Stimulated activated CD4-positive, alpha-beta T cell treated with anti-CD3 and anti-CD28 coated beads, Interleukin-12 subunit alpha, Interleukin-12 subunit beta, amount 100 ng/mL, for 24 hours (primary cell): ENCODE results near the gene MAP4K3.

Experiments
- DNase-seq, 2 experiments: peaks; one replicate each; pipeline ENCODE4 v3.0.0-alpha.2; 2020; ENCODE audit warnings: low read depth in 2 of 2

Gene MAP4K3

DNA sequence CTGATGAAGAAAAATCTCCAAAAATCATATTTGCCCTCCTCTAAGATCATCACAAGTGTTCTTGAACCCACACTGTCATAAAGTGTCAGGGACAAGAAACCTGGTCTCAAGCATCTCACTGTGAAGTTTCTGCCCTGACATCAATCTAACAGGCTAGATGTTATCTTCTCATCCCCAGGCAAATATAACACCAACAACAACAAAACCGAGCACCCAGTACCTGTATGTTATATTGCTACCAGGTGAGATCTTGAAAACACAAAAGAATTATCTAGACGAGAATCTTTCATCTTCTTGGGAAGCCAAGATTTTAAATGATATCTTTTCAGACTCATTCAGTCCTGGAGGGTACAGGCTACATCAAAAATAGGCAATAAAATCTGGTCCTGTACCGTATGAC lies 8.8 kb upstream of the MAP4K3 start:
- DNase-seq = no peak

DNA sequence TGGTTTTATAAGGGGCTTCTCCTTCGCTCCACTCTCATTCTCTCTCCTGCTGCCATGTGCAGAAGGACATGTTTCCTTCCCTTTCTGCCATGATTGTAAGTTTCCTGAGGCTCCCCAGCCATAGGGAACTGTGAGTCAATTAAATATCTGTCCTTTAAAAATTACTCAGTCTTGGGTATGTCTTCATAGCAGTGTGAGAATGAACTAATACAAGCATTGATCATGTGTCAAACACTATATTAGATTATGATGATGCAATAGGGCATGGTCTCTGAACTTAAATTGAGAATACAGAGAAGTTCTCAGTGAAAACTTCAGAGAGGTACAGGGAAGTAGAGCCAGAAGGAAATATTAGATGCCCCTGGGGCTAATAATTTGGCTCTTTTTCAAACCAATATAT lies 5.9 kb upstream of the MAP4K3 start:
- no peak for DNase-seq

DNA sequence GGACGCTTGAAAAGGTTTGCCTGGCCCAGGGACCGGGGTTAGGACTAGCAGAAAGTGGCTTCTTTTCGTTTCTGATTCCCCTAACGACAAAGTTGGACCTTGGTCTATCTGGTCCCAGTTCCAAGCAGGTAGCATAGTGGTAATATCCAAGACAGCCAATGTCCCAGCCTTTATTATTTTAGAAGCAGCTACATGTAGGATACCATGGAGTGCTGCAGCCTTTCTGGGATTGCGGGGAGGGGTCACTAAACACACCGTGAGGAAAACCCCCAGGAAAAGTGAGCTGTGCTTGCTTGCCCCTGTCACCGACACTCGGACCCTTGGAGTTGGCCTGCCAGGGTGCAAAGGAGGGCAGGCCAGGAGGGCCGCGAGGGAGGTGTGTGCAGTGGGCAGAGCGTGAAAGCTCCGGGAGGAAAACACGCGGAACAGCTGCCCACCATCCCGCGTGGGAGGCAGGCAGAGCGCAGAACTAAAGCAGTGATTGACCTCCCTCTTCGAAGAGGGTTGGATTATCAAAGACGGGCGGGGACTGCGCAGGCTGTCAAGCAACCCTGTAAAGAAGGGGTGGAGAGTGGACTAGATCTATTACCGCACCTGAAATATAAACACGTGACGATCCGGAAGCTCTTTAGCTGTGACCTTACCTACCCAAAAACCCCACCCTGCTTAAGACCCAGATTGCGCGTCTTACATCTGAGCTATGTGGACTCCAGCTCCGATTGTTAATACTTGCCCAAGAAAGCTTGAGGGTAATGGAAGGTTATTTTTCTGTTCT lies 624 bp upstream of the MAP4K3 start:
- DNase-seq = peak; percentile 1 to 15

DNA sequence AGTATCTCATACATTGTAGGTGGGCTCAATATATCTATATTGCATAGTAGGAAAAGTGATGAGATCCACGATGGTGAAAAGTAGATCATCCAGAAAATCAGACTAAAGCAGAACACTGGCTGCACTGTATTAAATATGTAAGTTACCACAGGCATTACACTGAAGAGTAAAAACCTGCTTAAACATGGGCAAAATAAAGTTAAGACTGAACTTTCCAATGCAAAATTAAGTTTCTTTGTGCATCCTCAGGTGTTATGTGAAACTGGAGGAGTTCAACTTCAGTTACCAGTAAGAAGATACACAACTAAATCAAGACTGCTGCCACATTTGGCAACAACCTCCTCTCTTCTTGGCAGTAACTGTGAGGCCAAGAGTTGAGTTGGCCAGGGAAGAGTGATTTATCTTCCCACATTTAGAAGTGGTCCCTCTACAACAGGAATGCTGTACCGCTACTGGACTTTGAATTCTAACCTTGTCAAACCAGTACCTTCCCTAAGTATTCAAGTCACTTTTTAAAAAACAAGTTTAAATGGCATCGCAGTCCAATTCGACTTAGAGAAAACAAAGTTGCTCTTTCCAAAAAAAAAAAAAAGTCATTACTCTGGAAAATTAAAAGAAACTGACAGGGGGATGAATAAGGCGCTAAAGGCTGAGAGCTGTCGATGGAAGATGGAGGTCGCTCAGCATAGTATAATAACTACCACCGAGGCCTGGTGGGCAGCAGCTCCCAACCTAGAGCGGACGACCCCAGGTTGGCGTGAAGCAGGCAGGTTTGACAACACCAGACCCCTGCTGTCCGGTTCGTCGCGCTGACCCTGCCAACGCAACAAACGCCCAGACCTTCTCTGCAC lies 1.1 kb downstream of the MAP4K3 start:
- no peak for DNase-seq

DNA sequence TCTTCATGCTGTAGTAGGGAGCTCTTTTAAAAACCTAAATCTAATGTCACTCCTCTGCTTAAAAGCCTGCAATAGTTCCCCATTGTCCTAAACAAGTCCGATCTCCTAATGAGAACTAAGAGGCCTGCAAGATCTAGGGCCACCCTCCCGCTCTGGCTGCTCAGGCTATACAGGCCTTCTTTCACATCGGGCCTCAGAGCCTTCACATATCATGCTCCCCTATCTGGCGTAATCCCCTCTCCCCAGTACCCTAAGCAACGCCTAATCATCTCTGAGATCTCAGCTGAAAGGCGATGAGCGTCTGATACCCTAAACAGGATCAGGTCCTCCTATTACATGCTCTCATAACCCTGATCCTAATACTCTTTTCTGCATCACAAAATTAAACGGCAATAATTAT lies 1.9 kb downstream of the MAP4K3 start:
- no peak for DNase-seq

DNA sequence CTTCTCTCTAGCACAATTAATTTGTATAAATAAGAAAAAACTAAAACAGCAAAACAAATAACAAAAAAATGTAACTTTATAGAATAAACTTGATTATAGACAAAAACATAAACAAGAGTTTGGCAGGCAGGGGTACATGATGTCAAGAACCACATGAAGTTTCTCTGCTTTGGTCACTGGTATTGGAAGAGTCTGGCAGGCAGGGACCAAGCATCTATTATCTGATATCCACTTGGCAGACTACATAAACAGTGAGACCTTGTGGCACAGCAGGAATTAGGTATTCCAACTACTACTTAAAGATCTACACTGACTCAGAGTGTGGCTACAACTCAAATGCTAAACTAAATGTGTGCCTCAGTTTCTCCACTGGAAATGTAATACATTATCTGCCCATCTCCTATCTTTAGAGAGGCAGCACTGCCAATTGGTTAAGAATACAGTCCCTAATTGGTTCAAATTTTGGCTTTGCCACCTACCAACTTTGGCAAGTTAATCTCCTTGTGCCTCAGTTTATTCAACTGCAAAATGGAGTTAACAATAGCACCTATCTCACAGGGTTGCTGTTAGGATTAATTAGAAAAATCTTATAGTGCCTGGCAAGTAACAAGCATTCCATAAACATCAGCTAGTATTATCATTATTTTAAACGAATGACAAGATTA lies 2.7 kb downstream of the MAP4K3 start:
- DNase-seq = no peak

DNA sequence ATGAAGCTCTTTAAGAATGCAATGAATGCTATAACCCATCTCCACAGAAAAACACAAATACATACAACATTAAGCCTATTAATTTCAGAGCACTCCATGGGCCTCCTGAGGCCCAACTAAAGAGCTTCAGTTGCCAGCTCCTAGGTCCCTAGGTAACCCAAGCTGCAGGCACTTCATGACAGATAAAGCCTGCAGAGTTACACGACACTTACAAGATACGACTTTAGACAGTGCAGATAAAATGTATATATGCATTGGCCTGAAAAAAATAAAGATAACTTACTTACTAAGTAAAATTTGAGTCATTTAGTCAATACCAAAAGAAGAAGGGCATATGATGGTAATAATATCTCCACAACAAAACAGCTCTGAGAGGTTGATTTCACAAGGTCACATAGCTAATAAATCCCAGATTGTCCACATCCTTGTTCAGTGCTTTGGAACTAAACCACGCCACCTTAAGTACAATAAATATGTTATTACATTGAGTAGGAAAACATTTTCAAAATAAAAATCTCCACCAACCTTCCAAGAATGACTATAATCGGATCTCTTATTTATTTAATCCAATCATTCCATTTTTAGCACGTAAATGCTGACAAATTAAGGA lies 3.4 kb downstream of the MAP4K3 start:
- DNase-seq = no peak

DNA sequence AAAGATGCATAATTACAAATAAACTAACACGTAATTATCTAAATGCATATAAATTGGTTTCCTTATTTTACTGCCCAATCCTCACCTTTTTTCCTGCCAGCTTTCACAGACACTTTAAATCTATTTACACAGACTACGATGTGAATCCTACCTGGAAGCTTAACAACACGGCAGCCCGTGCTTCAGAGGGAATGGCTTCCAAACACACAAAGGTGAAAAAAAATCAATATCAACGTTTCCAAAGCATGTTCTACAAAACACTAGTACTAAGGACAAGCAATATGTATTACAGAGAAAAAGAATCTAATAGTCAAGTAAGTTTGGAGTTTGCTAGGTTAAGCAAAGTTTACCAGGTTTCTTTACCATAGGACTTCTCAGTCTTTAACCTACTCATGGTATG lies 4.4 kb downstream of the MAP4K3 start:
- DNase-seq = no peak

DNA sequence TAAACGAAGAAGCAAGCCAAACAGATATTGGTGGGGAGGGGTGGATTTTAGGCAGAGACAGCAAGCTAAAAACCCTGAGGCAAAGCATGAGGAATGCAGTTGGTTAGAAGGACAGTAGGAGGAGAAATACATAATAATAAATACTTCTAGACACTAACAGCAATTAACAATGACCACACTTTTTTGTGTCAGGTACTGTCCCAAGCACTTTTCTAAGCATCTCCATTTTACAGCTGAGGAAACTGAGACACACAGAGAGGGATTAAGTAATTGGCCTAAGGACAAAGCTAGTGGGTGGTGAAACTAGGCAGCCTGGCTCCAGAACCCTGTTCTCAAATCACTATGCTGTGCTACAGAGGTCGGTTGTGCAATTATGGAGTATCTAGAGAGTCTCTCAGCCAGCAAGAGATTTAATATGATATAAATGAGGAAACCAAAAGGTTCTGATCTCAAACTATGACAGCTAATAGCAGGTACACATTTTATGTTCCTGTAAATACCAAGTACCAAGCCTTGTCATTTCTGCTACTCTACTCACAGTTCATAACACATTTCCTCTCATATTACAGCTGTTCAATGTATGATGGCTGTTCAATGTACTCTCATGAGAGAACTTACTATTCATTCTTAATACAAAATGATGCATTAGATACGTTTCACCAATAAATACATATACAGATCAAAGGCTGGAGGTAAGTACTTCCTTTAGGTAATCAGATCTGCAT lies 5.3 kb downstream of the MAP4K3 start:
- no peak for DNase-seq

DNA sequence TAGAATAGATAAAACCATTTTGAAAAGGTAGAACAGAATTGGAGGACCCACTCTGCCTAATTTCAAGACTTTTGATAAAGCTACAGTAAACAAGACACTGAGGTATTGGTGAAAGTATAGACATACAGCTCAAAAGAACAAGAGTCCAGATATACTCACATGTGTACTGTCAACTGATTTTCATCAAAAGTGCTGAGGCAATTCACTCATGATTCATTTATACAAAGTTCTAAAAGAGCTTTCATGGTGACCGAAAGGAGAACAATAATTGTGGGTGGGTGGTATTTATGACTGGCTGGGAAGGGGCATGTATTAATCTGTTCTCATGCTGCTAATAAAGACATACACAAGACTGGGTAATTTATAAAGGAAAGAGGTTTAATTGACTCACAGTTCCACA lies 7.3 kb downstream of the MAP4K3 start:
- no peak for DNase-seq

DNA sequence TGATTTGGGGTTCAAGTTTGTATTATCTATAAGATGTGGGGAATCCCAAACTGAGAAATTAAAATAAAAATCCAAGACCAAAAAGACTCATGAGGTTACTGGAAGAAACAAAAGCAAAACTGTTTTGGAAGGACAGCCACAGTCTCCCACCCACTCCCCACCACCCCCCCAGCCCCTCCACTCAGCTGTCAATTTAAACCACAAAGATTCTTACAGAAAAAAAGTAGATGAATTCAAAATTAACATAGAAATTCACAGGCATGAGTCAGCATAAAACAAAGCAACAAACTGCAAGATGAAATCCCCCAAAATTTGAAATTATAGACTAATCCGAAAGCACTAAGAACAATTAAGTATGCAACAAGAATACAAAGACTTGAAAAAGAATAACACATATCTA lies 12.1 kb downstream of the MAP4K3 start:
- DNase-seq = no peak

DNA sequence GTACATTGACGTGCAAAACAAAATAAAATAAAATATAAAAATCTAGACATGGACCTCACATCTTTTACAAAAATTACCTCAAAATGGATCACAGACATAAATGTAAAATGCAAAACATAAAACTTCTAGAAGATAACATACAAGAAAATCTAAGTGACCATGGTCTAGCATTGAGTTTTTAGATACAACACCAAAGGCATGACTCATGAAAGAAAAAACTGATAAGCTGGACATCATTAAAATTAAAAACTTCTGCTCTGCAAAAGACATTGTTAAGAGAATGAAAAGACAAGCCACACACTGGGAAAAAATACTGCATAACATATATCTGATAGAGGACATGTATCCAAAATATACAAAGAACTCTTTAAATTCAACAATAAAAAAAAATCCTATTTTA lies 14.4 kb downstream of the MAP4K3 start:
- DNase-seq = no peak

DNA sequence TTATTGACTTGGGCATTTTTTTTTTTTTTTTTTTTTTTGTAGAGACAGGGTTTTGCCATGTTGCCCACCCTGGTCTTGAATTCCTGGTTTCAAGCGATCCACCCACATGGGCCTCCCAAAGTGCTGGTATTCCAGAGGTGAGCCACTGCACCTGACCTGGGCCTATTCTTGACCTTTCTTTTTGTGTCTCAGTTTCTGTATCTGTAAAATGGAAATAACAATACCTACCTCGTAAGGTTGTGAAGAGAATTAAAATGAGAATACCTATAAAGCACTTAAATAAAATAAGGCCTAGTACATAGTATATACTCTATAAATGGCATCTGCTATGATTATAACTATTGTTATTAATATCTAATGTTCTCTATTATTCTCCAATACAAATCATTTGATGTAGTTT lies 15.7 kb downstream of the MAP4K3 start:
- DNase-seq = no peak

DNA sequence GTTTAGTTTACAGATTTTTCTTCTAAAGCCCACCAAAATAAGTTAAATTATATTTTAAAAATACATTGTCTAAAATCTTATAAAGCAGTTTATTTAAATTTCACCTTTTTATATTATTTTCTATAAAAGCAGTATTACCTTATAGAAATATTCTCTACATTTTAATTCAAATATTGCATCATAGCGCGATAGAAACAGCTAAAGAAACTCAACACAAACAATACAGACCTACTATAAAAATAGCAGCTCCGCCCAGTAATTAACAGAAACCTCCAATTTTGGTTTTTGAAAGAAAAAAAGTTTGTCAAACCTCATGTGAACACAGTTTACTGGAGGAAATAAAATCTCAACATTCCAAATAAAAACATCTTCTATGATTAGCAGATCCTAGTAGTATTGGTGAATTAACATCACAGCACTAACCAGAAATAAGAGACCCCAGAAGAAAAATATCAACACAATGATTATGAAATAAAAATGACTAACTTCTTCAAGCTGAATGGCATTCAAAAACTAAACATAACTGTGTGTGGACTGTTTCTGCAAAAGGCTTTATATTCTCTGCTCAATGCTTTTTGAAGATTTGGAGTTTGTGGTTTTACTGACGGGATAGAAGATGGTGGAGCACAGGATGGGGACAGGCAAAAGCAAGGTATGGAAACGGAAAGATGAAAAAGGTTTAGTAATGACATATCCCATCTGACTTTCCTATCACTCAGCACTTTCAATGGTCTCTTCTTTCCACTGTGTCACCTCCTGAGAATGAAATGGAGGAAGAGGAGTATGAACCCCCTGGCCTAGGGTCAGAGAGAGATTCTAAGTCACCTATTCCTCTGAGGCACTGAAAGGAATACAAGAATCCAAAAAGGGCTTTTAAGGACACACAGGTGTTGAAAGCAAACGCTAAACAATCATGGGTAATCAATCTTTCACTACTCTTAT lies 17.5 kb downstream of the MAP4K3 start:
- DNase-seq = no peak

DNA sequence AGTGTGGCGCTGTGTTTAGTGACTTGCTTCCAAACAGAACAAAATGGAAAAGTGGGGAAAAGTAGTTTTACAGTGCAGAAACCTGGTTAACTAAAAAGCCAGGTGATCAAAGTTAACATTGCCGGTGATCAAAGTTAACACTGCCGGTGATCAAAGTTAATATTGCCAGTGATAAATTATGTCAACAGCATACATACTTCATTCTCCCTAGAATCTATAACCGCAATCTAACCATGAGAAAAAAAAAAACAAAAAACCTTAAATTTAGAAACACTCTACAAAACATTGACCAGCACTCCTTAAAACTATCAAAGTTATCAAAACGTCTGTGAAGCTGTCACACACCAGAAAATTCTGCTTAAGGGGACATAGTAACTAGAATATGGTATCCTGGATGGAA lies 18.6 kb downstream of the MAP4K3 start:
- no peak for DNase-seq

DNA sequence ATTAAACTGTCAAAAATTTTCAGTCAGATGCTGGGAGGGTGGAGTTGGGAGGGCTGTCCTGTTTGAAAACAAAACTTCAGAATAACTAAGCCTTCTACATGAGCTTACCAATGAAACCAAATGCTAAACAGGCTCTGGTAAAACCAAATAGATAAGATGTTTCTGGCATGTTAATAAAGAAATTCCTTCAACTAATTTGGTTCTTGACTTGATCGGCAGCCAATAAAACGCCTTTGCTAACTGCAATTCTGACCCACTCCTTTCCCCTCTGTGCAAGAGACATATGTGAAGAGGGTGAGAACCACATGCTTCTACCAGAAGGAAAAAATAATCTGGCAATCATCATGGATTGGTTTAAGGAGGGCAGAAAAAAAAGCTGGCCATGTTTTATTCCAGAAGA lies 20.9 kb downstream of the MAP4K3 start:
- no peak for DNase-seq

DNA sequence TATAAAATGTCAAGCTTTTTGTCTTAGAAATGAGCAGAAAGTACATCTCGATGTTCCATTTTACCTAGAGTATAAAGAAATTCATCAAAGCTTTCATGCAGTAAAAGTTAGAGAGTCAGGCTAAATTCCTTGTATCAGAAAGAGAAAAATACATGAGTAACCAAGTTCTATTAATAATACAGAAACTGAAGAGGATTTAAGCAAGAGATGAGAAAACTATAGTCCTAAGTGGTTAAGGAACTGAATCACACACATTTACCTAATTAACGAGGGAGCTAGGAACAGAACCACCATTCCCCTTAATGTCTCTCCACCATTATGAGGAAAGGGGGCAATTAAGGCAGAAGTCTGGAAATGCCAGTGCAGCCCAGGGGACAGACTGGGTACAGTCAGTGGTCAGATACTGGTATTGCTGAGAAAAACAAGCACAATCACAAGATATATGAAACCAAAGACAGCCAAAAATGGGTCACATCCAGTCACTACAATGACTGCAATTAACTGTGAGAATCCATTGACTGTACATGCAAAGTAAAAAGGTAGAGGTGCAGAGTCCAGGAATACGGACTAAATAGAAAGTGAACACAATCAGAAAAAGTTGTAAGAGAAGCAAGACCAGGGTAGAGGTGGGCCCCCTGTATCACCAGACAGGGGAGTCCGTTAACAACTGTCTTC lies 23.9 kb downstream of the MAP4K3 start:
- no peak for DNase-seq

DNA sequence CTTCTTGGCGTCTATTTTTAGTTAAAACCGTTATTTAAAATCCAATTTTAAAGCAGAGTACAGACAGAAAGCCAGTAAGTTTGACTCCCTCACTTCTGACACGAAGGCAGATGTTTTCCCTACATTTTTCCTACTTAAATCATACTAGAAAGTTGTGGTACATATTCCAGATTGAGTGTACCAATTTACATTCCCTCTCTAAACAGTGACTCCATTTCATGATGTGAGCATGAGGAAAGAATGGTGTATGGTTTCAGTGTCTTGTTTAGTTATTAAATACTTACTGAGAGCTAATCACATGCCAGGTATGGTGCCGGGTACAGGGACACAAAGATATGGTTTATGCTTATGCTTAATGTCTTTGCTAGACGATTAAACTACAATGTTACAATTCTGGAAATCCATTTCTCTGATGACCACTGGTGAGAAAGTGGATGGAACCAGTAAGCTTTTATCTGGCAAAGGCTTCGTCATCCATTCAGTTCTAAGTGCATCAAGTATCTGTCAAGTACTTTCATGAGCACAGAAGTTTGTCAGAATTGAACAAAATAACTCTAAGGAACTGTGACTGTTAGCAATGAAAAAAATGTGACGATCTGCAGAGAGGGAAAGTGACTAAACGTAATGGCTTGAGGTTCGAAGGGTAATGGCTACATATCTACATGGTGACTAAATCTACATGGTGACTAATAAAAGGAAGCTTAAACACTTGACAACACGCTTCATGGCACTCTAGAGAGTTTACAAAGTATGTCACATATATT lies 25.7 kb downstream of the MAP4K3 start:
- DNase-seq = no peak

DNA sequence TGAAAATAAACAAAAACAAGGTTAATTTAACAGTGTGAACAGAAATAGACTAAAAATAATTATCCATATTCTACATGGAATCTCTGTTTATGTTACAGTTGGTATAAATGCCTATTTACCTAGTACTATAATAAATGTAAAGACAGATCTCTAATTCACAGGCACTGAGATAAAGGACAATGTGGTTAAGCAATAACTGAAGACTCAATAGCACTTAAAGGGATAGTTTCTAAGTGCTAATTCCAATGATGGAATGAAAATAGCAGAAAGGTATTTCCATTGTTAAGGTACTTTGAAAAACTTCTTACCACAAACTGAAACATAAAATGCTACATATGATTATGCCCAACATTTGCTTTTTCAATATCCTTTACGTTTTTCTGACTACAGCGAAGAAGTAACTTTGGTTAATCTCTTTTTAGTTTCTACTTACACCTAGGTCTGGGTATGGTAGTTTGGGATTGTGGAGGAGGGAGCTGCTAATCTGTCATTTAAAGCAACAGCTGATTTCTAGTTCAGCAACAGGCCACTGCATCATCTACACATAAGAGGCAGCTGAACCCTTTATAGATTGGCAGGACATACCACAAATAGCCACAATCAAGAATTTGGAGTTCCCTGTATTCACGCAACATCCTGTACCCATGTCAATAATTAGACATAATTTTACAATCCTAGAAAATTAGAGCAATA lies 27.2 kb downstream of the MAP4K3 start:
- no peak for DNase-seq
